Thyroid gland (tissue), 4 donors: Measurements from ENCODE around the gene MTHFSD.

Experiments used
- CTCF ChIP-seq, 6 experiments: fragments of 200-600 bp in 3 of 6; fragments of 450-650 bp in 3 of 6; sonication (generic) in 3 of 6; IDR thresholded peaks; one replicate each; pipeline ENCODE4 v1.5.1; 2016 to 2019; ENCODE audit warnings: antibody characterized with exemption in 6 of 6, mild to moderate bottlenecking in 2 of 6, inconsistent platforms in 1 of 6, moderate library complexity in 1 of 6
- POLR2A ChIP-seq, 2 donors: fragments of 450-650 bp; IDR thresholded peaks; one replicate each; pipeline ENCODE4 v1.6.1; 2017; ENCODE audit warnings: antibody characterized with exemption in 2 of 2, mild to moderate bottlenecking in 2 of 2, moderate library complexity in 1 of 2

GRCh38 chr16:86508947-86509758 is 45.9 kb downstream of the MTHFSD start:
- TF ChIP-seq CTCF (IDR thresholded peaks at IDR 0.05) (no peak), POLR2A (IDR thresholded peaks at IDR 0.05) (no peak)
